ENCODE measurements around the gene NTSR2. TPM values are rescaled to one million over a fixed set of nuclear protein-coding genes. Genes with fewer than 3 reads are reported as not detected.

Gene NTSR2
- total RNA-seq (not detected), polyA plus RNA-seq (not detected)

- TF ChIP-seq REST (IDR thresholded peaks at IDR 0.05) (peak; percentile 98), HNF4A (conservative IDR thresholded peaks at IDR 0.05) (no peak)
- peak; percentile 50 for DNase-seq (ENCODE audit: low spot score)
- H3K27ac ChIP-seq (ENCODE audit: low read depth in 1 of 2, low read length in 2 of 2): no peak within 1 kb of the TSS
- no peaks in the 10 kb centered on the region for H3K36me3 ChIP-seq (ENCODE audit: control insufficient read depth in 4 of 4, insufficient read depth in 3 of 4, low read depth in 1 of 4, low read length in 3 of 4)
- H3K4me3 ChIP-seq (ENCODE audit: low read depth in 1 of 3, low read length in 3 of 3): no peak within 1 kb of the TSS
- H3K9me3 ChIP-seq (ENCODE audit: control insufficient read depth in 4 of 4, low read length in 3 of 4): no peaks in the 10 kb centered on the region
- no peak within 1 kb of the TSS for H3K9ac ChIP-seq (ENCODE audit: low read depth in 1 of 2, low read length in 2 of 2)
- peaks cover 0 to 6% (median 0%) of the 10 kb centered on the region in 4 donors for H3K27me3 ChIP-seq (ENCODE audit: control insufficient read depth in 4 of 4, insufficient read depth in 4 of 4, low read length in 3 of 4)
- WGBS: 23% methylated on average over 93 of the region's 93 CpGs
- H3K4me1 ChIP-seq (ENCODE audit: control insufficient read depth in 4 of 4, insufficient read depth in 4 of 4, low read length in 3 of 4): peaks cover 0 to 6% (median 4%) of the 10 kb centered on the region in 4 donors
These were observed at the start of gene NTSR2 for GRCh38 chr2:11669454-11670291. TSS of gene NTSR2 (minus strand) at chr2:11670195. CDS start at chr2:11670129, 66 bp downstream.

GRCh38 chr2:11719230-11719977, 49.4 kb upstream of the NTSR2 start:
- H3K4me3 ChIP-seq (ENCODE audit: low read depth in 1 of 3, low read length in 3 of 3): no peak overlapping the region
- H3K9ac ChIP-seq (ENCODE audit: low read depth in 1 of 2, low read length in 2 of 2): no peak overlapping the region
- no peaks in the 10 kb centered on the region for H3K9me3 ChIP-seq (ENCODE audit: control insufficient read depth in 4 of 4, low read length in 3 of 4)
- no peaks in the 10 kb centered on the region for H3K27me3 ChIP-seq (ENCODE audit: control insufficient read depth in 4 of 4, insufficient read depth in 4 of 4, low read length in 3 of 4)
- WGBS: 68% methylated on average over 6 of the region's 6 CpGs
- no peak for DNase-seq (ENCODE audit: low spot score)
- TF ChIP-seq FOXA2 (IDR thresholded peaks at IDR 0.05) (no peak), HNF4A (conservative IDR thresholded peaks at IDR 0.05) (no peak), EGR1 (IDR thresholded peaks at IDR 0.05; ENCODE audit: low read depth in 2 of 2) (no peak), JUND (IDR thresholded peaks at IDR 0.05) (no peak), GABPA (IDR thresholded peaks at IDR 0.05 in 1 of 2, conservative IDR thresholded peaks at IDR 0.05 in 1 of 2) (no peak), ATF3 (IDR thresholded peaks at IDR 0.05) (no peak), NR2F2 (IDR thresholded peaks at IDR 0.05) (no peak), CTCF (IDR thresholded peaks at IDR 0.05; ENCODE audit: low read depth, low read length, missing input control) (no peak), SP1 (IDR thresholded peaks at IDR 0.05) (no peak)
- no peak overlapping the region for H3K27ac ChIP-seq (ENCODE audit: low read depth in 1 of 2, low read length in 2 of 2)
- H3K36me3 ChIP-seq (ENCODE audit: control insufficient read depth in 4 of 4, insufficient read depth in 3 of 4, low read depth in 1 of 4, low read length in 3 of 4): no peaks in the 10 kb centered on the region
- H3K4me1 ChIP-seq (ENCODE audit: control insufficient read depth in 4 of 4, insufficient read depth in 4 of 4, low read length in 3 of 4): peaks cover 8 to 30% (median 23%) of the 10 kb centered on the region in 4 donors
